Ishikawa (cell line): ENCODE results near the gene TMEM51.
A peak's percentile ranks its signal among the peaks of the same experiment; 100 is the strongest.

Experiments used
- MAX ChIP-seq: IDR thresholded peaks from 2 replicates; pipeline ENCODE4 v1.6.1; 2012
- TAF1 ChIP-seq: IDR thresholded peaks from 2 replicates; pipeline ENCODE4 v1.6.1; 2012; ENCODE audit warnings: low read depth, mild to moderate bottlenecking

GRCh38 chr1:15152318-15153183, 996 bp upstream of the TMEM51 start:
- TF ChIP-seq MAX (peak; percentile 22), TAF1 (no peak; the same call in 1 of the 2 replicates)
